Spleen (tissue), 11 donors: ENCODE results near the gene PACS2. TPM values are rescaled to one million over a fixed set of nuclear protein-coding genes. Genes with fewer than 3 reads are reported as not detected.

Experiments used
- DNase-seq: peaks from one replicate; pipeline ENCODE4 v3.0.0-alpha.2; 2020
- H3K27ac ChIP-seq, 8 donors: fragments of 200-600 bp; sonication (generic) in 7 of 8; 1 replicate in 4 of 8; 2 replicates in 4 of 8; pipeline versions ENCODE4 v1.5.0 to v1.8.0; 2016 to 2021; ENCODE audit warnings: inconsistent platforms in 4 of 8, mild to moderate bottlenecking in 4 of 8, moderate library complexity in 1 of 8
- H3K27me3 ChIP-seq, 7 donors: fragments of 200-600 bp; sonication (generic) in 6 of 7; replicated peaks in 1 of 7; 1 replicate in 4 of 7; 2 replicates in 3 of 7; pipeline versions ENCODE4 v1.5.0 to v1.8.0; 2016 to 2021; ENCODE audit warnings: inconsistent platforms in 3 of 7, mild to moderate bottlenecking in 1 of 7
- H3K36me3 ChIP-seq, 6 donors: fragments of 200-600 bp; sonication (generic) in 5 of 6; 1 replicate in 4 of 6; 2 replicates in 2 of 6; pipeline versions ENCODE4 v1.5.0 to v1.8.0; 2016 to 2021; ENCODE audit warnings: inconsistent platforms in 2 of 6
- H3K4me1 ChIP-seq, 6 donors: fragments of 200-600 bp; sonication (generic) in 5 of 6; 1 replicate in 3 of 6; 2 replicates in 3 of 6; pipeline versions ENCODE4 v1.5.0 to v1.8.0; 2016 to 2021; ENCODE audit warnings: inconsistent platforms in 3 of 6
- H3K4me3 ChIP-seq, 8 donors: fragments of 200-600 bp; sonication (generic) in 7 of 8; 1 replicate in 4 of 8; 2 replicates in 4 of 8; pipeline versions ENCODE4 v1.5.0 to v1.8.0; 2016 to 2021; ENCODE audit warnings: inconsistent platforms in 4 of 8, mild to moderate bottlenecking in 4 of 8, moderate library complexity in 2 of 8
- H3K9me3 ChIP-seq, 8 donors: fragments of 200-600 bp; sonication (generic) in 7 of 8; 1 replicate in 4 of 8; 2 replicates in 4 of 8; pipeline versions ENCODE4 v1.5.0 to v1.8.0; 2016 to 2021; ENCODE audit warnings: inconsistent platforms in 4 of 8
- POLR2A ChIP-seq, 3 donors: fragments of 450-650 bp; IDR thresholded peaks; one replicate each; pipeline ENCODE4 v1.5.1; 2017; ENCODE audit warnings: antibody characterized with exemption in 3 of 3, mild to moderate bottlenecking in 1 of 3
- POLR2AphosphoS5 ChIP-seq, 3 donors: sonication (generic); formaldehyde crosslinking; IDR thresholded peaks; one replicate each; pipeline ENCODE4 v1.5.1; 2017; ENCODE audit warnings: antibody characterized with exemption in 3 of 3
- WGBS, 5 donors: extraction: QIAGEN DNeasy Blood & Tissue Kit in 3 of 5; methylation state at CpG; one replicate each; pipeline versions ENCODE4 v1.1.5 to v1.1.7; 2013 to 2018; 5-methylcytosine and 5-hydroxymethylcytosine counted together
- intact Hi-C: fragments of 100-400 bp; cut with DNase I; formaldehyde crosslinking; loops from one replicate; pipeline ENCODE4 v1.15.0; 2023; ENCODE audit warnings: low total_unique reads
- polyA plus RNA-seq, 3 donors: library from polyadenylated mRNA; stranded (reverse); fragments of 200-250 nt; gene quantifications; one replicate each; pipeline ENCODE4 v1.2.1, GENCODE V29; 2013
- total RNA-seq, 7 donors: library from RNA; depleted of rRNA in 3 of 7; stranded (reverse); fragments of >200 nt in 3 of 7; fragmentation: NEBNext Ultra II Directional in 4 of 7; extraction: Animal tissue kit (Norgen Biotek cat#: 25700) in 4 of 7; gene quantifications; one replicate each; pipeline versions ENCODE4 v1.1.0 to v1.2.1, GENCODE V29; 2016 to 2021
- TF ChIP-seq, protein P1 (sequence below), 11 experiments: fragments of 200-600 bp in 7 of 11; fragments of 450-650 bp in 4 of 11; sonication (generic) in 4 of 11; IDR thresholded peaks in 8 of 11; conservative IDR thresholded peaks in 3 of 11; 1 replicate in 7 of 11; 2 replicates in 4 of 11; pipeline versions ENCODE4 v1.4.0 to v1.8.0; 2016 to 2021; ENCODE audit warnings: antibody characterized with exemption in 11 of 11, inconsistent platforms in 4 of 11, mild to moderate bottlenecking in 1 of 11
- donor health status: healthy with polysubstance abuse.
- donor health status: DM: no; HTN: no; CAD: no; lungs with moderate emphysema.
- donor health status: DM: no; HTN: no; CAD: no.
- donor health status: Bipolar disorder and iron deficiency.
- donor health status: healthy.
- donor health status: DM: no; HTN: no; CAD: no.
- donor health status: DM: yes; HTN: yes; CAD: no.

Gene PACS2
- total and polyA plus RNA-seq, 10 donors: 32.2 to 148 (median 98.7) TPM

DNA sequence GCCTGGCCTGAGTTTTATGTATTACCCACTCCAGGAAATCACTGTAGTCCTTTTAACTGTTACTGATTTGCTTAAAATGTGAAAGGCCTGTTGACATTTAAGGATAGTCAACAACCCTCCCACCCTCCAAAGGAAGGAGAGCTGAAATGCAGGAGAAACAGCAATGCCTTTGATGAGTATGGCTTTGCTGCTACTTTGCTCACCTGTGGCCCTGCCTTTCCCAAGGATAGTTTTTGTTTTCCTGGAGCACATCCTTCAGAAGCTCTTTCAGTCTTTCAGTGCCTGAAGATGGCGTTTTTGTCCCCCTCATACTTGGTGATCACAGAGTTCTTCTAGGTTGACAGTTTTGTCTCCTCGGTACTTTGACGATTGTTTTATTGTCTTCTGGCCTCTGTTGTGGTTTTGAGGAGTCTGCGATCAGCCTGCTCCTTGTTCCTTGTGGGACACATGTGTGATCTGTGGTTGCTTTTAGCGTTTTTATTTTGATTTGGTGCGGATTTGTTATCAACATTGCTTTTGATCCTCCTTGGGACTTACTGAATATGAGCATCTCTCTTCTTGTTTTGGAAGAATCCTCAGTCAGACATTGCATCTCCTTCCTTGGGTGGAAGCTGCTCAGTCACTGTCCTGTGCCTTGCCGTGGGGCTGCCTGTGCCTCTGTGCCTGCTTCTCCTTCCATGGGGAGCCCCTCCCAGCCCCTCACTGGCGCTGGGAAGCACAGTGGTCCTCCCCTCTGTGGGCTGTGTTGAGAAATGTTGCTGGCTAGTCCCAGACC, 17.2 kb downstream of the PACS2 start:
- H3K4me1 ChIP-seq: peaks cover 30 to 100% (median 93%) of the 10 kb centered on the region in 6 donors
- H3K9me3 ChIP-seq: no peaks in the 10 kb centered on the region
- TF ChIP-seq POLR2AphosphoS5 (IDR thresholded peaks at IDR 0.05): no peak
- H3K27ac ChIP-seq: peak overlapping the region; percentile 4 to 83 (median 72)
- no peak overlapping the region for H3K4me3 ChIP-seq
- peaks cover 0 to 13% (median 0%) of the 10 kb centered on the region in 6 donors for H3K36me3 ChIP-seq
- WGBS, 5 donors: 34 to 54% (median 44%) methylated on average over 8 of the region's 8 CpGs
- intact Hi-C loops: no loop called here
- no peaks in the 10 kb centered on the region for H3K27me3 ChIP-seq
- DNase-seq: no peak

DNA sequence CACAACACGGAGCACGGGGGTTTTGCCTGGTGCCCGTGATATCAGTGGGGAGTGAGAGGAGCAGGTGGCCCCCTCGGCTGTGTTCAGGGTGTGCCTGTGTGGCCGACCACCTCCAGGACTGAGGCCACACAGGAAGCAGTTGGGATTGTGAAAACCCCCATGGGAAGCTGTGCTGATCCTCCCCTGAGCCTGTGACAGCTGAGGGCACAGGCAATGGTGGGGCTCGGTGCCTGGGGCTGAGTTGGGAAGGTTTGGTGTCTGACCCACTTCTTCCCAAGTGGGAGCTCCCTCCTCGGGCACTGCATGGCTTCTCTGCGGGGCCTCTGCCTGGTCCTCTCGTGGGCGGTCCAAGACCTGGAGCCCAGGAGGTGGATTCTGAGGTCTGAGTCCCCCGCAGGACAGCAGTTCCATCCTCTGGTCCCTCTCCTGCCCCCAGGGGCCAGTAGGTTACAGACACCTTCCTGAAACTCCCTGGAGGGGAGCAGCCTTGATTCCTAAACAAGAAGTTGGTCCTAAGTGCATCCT, 17.9 kb downstream of the PACS2 start:
- TF ChIP-seq POLR2AphosphoS5 (IDR thresholded peaks at IDR 0.05) (no peak), POLR2A (IDR thresholded peaks at IDR 0.05) (no peak)
- TF ChIP-seq, protein P1, sequence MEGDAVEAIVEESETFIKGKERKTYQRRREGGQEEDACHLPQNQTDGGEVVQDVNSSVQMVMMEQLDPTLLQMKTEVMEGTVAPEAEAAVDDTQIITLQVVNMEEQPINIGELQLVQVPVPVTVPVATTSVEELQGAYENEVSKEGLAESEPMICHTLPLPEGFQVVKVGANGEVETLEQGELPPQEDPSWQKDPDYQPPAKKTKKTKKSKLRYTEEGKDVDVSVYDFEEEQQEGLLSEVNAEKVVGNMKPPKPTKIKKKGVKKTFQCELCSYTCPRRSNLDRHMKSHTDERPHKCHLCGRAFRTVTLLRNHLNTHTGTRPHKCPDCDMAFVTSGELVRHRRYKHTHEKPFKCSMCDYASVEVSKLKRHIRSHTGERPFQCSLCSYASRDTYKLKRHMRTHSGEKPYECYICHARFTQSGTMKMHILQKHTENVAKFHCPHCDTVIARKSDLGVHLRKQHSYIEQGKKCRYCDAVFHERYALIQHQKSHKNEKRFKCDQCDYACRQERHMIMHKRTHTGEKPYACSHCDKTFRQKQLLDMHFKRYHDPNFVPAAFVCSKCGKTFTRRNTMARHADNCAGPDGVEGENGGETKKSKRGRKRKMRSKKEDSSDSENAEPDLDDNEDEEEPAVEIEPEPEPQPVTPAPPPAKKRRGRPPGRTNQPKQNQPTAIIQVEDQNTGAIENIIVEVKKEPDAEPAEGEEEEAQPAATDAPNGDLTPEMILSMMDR (IDR thresholded peaks at IDR 0.05 in 8 of 11, conservative IDR thresholded peaks at IDR 0.05 in 3 of 11): no peak
- no peak overlapping the region for H3K4me3 ChIP-seq
- 30 to 52% (median 51%) methylated on average over 7 to 11 of the region's 11 CpGs for WGBS, 5 donors
- intact Hi-C loops: no loop called here
- peak; percentile 67 for DNase-seq
- no peaks in the 10 kb centered on the region for H3K27me3 ChIP-seq
- H3K27ac ChIP-seq: peak overlapping the region; percentile 4 to 83 (median 72)
- H3K9me3 ChIP-seq: no peaks in the 10 kb centered on the region
- H3K4me1 ChIP-seq: peaks cover 37 to 100% (median 93%) of the 10 kb centered on the region in 6 donors
- peaks cover 0 to 13% (median 0%) of the 10 kb centered on the region in 6 donors for H3K36me3 ChIP-seq

DNA sequence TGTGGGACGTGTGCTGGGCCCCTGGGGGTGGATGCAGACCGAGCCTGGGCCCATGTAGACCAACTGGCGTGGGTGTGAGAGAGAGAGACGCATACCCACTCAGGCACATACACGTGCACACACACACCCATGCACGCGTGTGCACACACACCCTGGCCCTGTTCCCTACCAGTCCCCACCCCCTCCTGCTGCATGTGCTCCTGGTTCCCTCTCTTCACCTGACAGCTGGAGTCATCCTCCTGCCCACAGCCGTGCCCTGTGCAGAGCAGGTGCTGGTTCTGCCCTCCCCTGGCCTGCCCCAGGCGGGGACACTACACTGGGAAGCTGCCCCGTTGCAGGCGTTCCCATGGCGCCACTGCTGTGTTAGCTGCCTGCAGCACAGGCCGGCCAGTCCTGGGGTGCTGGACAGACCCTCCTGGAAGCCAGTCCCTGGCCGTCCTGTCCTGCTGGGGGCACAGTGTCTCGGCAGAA, 18.5 kb downstream of the PACS2 start:
- H3K27me3 ChIP-seq: no peaks in the 10 kb centered on the region
- peaks cover 43 to 100% (median 93%) of the 10 kb centered on the region in 6 donors for H3K4me1 ChIP-seq
- H3K4me3 ChIP-seq: no peak overlapping the region
- peak overlapping the region in 4 of 8 donors; percentile 75 to 83 (median 80) for H3K27ac ChIP-seq
- H3K9me3 ChIP-seq: no peaks in the 10 kb centered on the region
- WGBS, 5 donors: 78 to 87% (median 80%) methylated on average over 13 to 15 of the region's 15 CpGs
- TF ChIP-seq, protein P1 (IDR thresholded peaks at IDR 0.05 in 8 of 11, conservative IDR thresholded peaks at IDR 0.05 in 3 of 11): no peak
- TF ChIP-seq POLR2AphosphoS5 (IDR thresholded peaks at IDR 0.05): no peak
- TF ChIP-seq POLR2A (IDR thresholded peaks at IDR 0.05): no peak
- H3K36me3 ChIP-seq: peaks cover 0 to 13% (median 0%) of the 10 kb centered on the region in 6 donors
- intact Hi-C loops: no loop called here
- no peak for DNase-seq

DNA sequence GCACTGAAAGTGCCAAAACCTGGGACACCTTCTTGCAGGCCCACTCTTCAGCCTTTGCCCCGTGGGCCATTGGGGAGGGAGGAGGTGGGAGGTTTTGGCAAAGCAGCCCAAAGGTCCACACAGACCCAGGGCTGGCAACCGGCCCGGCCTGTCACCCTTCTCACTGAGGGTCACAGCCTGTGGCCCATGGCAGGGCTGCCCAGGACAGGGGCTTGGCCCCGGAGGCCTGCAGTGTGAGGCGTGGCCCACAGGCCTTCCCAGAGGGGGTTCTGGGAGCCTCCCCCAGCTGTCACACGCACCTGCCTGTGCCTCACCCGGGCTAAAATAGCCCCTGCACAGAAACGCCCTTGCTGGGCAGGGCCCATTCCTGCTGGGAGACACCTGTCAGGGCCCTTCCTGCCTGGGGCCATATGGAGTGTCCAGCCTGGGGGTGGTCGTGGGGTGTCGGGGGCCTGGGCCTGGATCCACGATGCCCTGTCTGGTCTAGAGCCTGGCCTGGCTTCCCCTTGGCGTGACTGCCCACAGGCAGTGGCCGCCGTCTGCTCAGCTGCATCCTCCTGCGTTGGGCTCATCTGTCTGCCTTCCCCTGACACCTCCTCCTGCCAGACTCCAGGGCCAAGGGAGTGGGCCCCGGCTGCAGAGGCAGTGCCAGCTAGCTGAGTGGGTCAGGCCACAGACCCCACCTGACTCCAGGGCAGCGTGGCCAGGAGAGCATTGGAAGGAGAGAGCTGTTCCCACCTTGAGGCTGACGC, 19.2 kb downstream of the PACS2 start:
- 70 to 82% (median 78%) methylated on average over 4 to 18 of the region's 18 CpGs for WGBS, 5 donors
- Histone ChIP-seq H3K36me3 (peaks cover 0 to 13% (median 0%) of the 10 kb centered on the region in 6 donors), H3K27ac (peak overlapping the region in 4 of 8 donors; percentile 53 to 83 (median 80)), H3K27me3 (no peaks in the 10 kb centered on the region), H3K4me1 (peaks cover 46 to 100% (median 91%) of the 10 kb centered on the region in 6 donors), H3K4me3 (no peak overlapping the region), H3K9me3 (no peaks in the 10 kb centered on the region)
- intact Hi-C loops: no loop called here
- TF ChIP-seq POLR2A (IDR thresholded peaks at IDR 0.05): no peak
- TF ChIP-seq, protein P1 (IDR thresholded peaks at IDR 0.05 in 8 of 11, conservative IDR thresholded peaks at IDR 0.05 in 3 of 11): no peak
- peak in 2 of 3 donors; percentile 24 to 42 for TF ChIP-seq POLR2AphosphoS5 (IDR thresholded peaks at IDR 0.05)
- DNase-seq: peak; percentile 56
